Upper lobe of left lung (tissue), 4 donors: ENCODE data around the gene LRP5.

ENCODE experiments used
- EP300 ChIP-seq, 4 donors: sonication (generic); formaldehyde crosslinking; IDR thresholded peaks; one replicate each; pipeline ENCODE4 v1.5.1; 2017; ENCODE audit warnings: antibody characterized with exemption in 4 of 4, control low read depth in 2 of 4
- POLR2AphosphoS5 ChIP-seq, 2 donors: sonication (generic); formaldehyde crosslinking; IDR thresholded peaks; one replicate each; pipeline ENCODE4 v1.5.1; 2017; ENCODE audit warnings: antibody characterized with exemption in 2 of 2
- TF ChIP-seq, protein P1 (sequence below), 6 experiments: fragments of 450-650 bp in 4 of 6; fragments of 200-600 bp in 2 of 6; sonication (generic) in 2 of 6; IDR thresholded peaks; one replicate each; pipeline ENCODE4 v1.5.1; 2016 to 2019; ENCODE audit warnings: antibody characterized with exemption in 6 of 6

GRCh38 chr11:68382358-68382998, 70.1 kb downstream of the LRP5 start:
- TF ChIP-seq, protein P1, sequence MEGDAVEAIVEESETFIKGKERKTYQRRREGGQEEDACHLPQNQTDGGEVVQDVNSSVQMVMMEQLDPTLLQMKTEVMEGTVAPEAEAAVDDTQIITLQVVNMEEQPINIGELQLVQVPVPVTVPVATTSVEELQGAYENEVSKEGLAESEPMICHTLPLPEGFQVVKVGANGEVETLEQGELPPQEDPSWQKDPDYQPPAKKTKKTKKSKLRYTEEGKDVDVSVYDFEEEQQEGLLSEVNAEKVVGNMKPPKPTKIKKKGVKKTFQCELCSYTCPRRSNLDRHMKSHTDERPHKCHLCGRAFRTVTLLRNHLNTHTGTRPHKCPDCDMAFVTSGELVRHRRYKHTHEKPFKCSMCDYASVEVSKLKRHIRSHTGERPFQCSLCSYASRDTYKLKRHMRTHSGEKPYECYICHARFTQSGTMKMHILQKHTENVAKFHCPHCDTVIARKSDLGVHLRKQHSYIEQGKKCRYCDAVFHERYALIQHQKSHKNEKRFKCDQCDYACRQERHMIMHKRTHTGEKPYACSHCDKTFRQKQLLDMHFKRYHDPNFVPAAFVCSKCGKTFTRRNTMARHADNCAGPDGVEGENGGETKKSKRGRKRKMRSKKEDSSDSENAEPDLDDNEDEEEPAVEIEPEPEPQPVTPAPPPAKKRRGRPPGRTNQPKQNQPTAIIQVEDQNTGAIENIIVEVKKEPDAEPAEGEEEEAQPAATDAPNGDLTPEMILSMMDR (IDR thresholded peaks at IDR 0.05) = no peak
- TF ChIP-seq POLR2AphosphoS5 (IDR thresholded peaks at IDR 0.05) = no peak
- no peak for TF ChIP-seq EP300 (IDR thresholded peaks at IDR 0.05)
